Neural cell (in vitro differentiated cells): ENCODE data around the gene SRGAP3. TPM values are rescaled to one million over a fixed set of nuclear protein-coding genes. Genes with fewer than 3 reads are reported as not detected.

Experiments
- H2AFZ ChIP-seq: fragments of 200-600, 300-800 bp; sonication (generic), shearing (Covaris generic); 2 replicates; pipeline ENCODE4 v1.6.0; 2014; ENCODE audit warnings: low read depth, mild to moderate bottlenecking, antibody characterized with exemption, low read length, moderate library complexity
- H3F3A ChIP-seq: fragments of 200-600 bp; shearing (Covaris generic); 2 replicates; pipeline ENCODE4 v1.6.1; 2016; ENCODE audit warnings: mild to moderate bottlenecking, moderate library complexity, mixed read lengths, antibody characterized with exemption, low read length; ENCODE audit not compliant: insufficient read depth, poor library complexity, severe bottlenecking
- H3K27ac ChIP-seq: fragments of 200-600, 300-800 bp; sonication (generic), shearing (Covaris generic); 2 replicates; pipeline ENCODE4 v1.5.1; 2014; ENCODE audit warnings: mild to moderate bottlenecking, low read length, moderate library complexity
- H3K27me3 ChIP-seq: fragments of 300-800, 200-600 bp; sonication (generic), shearing (Covaris generic); 2 replicates; pipeline ENCODE4 v1.6.0; 2014; ENCODE audit warnings: mild to moderate bottlenecking, low read depth, low read length, moderate library complexity; ENCODE audit not compliant: insufficient read depth
- H3K36me3 ChIP-seq: fragments of 300-800, 200-600 bp; sonication (generic), shearing (Covaris generic); 2 replicates; pipeline ENCODE4 v1.5.1; 2014; ENCODE audit warnings: mild to moderate bottlenecking, antibody characterized with exemption, low read length, moderate library complexity; ENCODE audit not compliant: insufficient read depth
- H3K4me2 ChIP-seq: fragments of 300-800, 200-600 bp; sonication (generic), shearing (Covaris generic); 2 replicates; pipeline ENCODE4 v1.6.0; 2014; ENCODE audit warnings: mild to moderate bottlenecking, low read length
- H3K4me3 ChIP-seq: fragments of 300-800, 200-600 bp; sonication (generic), shearing (Covaris generic); 2 replicates; pipeline ENCODE4 v1.5.1; 2014; ENCODE audit warnings: mild to moderate bottlenecking, low read length, moderate library complexity
- H3K79me2 ChIP-seq: fragments of 200-600 bp; shearing (Covaris generic); replicated peaks from 2 replicates; pipeline ENCODE4 v1.6.0; 2014; ENCODE audit warnings: mild to moderate bottlenecking, low read length, moderate library complexity; ENCODE audit not compliant: insufficient read depth
- H3K9ac ChIP-seq: fragments of 300-800, 200-600 bp; sonication (generic), shearing (Covaris generic); 2 replicates; pipeline ENCODE4 v1.6.1; 2016; ENCODE audit warnings: mild to moderate bottlenecking, low read length, mixed read lengths
- H3K9me2 ChIP-seq: fragments of 200-600 bp; shearing (Covaris generic); 2 replicates; pipeline ENCODE4 v1.6.1; 2016; ENCODE audit warnings: mild to moderate bottlenecking, low read length, mixed read lengths; ENCODE audit not compliant: insufficient read depth
- H3K9me3 ChIP-seq: fragments of 200-600, 300-800 bp; sonication (generic), shearing (Covaris generic); 2 replicates; pipeline ENCODE4 v1.6.1; 2016; ENCODE audit warnings: mild to moderate bottlenecking, mixed run types, low read length, moderate library complexity, mixed read lengths
- H4K20me1 ChIP-seq: fragments of 200-600 bp; shearing (Covaris generic); 2 replicates; pipeline ENCODE4 v1.6.1; 2016; ENCODE audit warnings: mild to moderate bottlenecking, mixed run types; ENCODE audit not compliant: insufficient read depth
- CTCF ChIP-seq: fragments of 450-650 bp; IDR thresholded peaks from 2 replicates; pipeline ENCODE4 v1.5.1; 2014; ENCODE audit warnings: antibody characterized with exemption, mild to moderate bottlenecking, moderate library complexity; ENCODE audit not compliant: poor library complexity, severe bottlenecking
- EP300 ChIP-seq: fragments of 450-650 bp; conservative IDR thresholded peaks from 2 replicates; pipeline ENCODE4 v1.6.1; 2014; ENCODE audit warnings: antibody characterized with exemption, mild to moderate bottlenecking, moderate library complexity; ENCODE audit not compliant: poor library complexity, severe bottlenecking
- EZH2 ChIP-seq: fragments of 200-600, 300-800 bp; shearing (Covaris generic), sonication (generic); IDR thresholded peaks from 2 replicates; pipeline ENCODE4 v1.6.1; 2014; ENCODE audit warnings: antibody characterized with exemption, low read length, borderline replicate concordance, mild to moderate bottlenecking; ENCODE audit not compliant: insufficient read depth, poor library complexity, severe bottlenecking
- MXI1 ChIP-seq: fragments of 450-650 bp; conservative IDR thresholded peaks from 2 replicates; pipeline ENCODE4 v1.6.1; 2014; ENCODE audit warnings: antibody characterized with exemption, mild to moderate bottlenecking; ENCODE audit not compliant: poor library complexity, severe bottlenecking
- POLR2AphosphoS5 ChIP-seq: IDR thresholded peaks from 2 replicates; pipeline ENCODE4 v1.6.1; 2012
- RAD21 ChIP-seq: fragments of 450-650 bp; conservative IDR thresholded peaks from 2 replicates; pipeline ENCODE4 v1.6.1; 2014; ENCODE audit warnings: antibody characterized with exemption, mild to moderate bottlenecking, moderate library complexity
- REST ChIP-seq: IDR thresholded peaks from 2 replicates; pipeline ENCODE4 v1.6.1; 2012; ENCODE audit warnings: borderline replicate concordance
- SMC3 ChIP-seq: fragments of 450-650 bp; conservative IDR thresholded peaks from 2 replicates; pipeline ENCODE4 v1.6.1; 2014; ENCODE audit warnings: antibody characterized with exemption, mild to moderate bottlenecking, moderate library complexity; ENCODE audit not compliant: poor library complexity
- TAF1 ChIP-seq: IDR thresholded peaks from 2 replicates; pipeline ENCODE4 v1.6.1; 2012; ENCODE audit warnings: low read depth
- polyA minus RNA-seq: library from RNA; depleted of rRNA, polyadenylated mRNA; stranded (reverse); fragments of >200 nt; gene quantifications from 2 replicates; pipeline ENCODE4 v1.2.3, GENCODE V29; 2014
- polyA plus RNA-seq: library from polyadenylated mRNA; depleted of rRNA; stranded (reverse); fragments of >200 nt; gene quantifications from 2 replicates; pipeline ENCODE4 v1.2.3, GENCODE V29; 2014

Gene SRGAP3
- polyA plus RNA-seq (31.5 and 45.6 TPM in 2 replicates), polyA minus RNA-seq (154 and 207 TPM in 2 replicates)

- no peaks in the 10 kb centered on the region for H3K27me3 ChIP-seq
- H3K27ac ChIP-seq = peak within 1 kb of the TSS; percentile 82
- peak within 1 kb of the TSS; percentile 12 for H2AFZ ChIP-seq
- peak within 1 kb of the TSS; percentile 80 for H3K9ac ChIP-seq
- H3K36me3 ChIP-seq = no peaks in the 10 kb centered on the region
- peaks cover 3% of the 10 kb centered on the region for H3F3A ChIP-seq
- H3K4me2 ChIP-seq = peak within 1 kb of the TSS; percentile 91
- no peaks in the 10 kb centered on the region for H4K20me1 ChIP-seq
- TF ChIP-seq RAD21 = peak; percentile 68
- no peak for TF ChIP-seq EZH2
- peak; percentile 83 for TF ChIP-seq REST
- peak; percentile 90 for TF ChIP-seq MXI1
- peak; percentile 70 for TF ChIP-seq CTCF
- peak; percentile 37 for TF ChIP-seq EP300
- TF ChIP-seq TAF1 = peak; percentile 91
- peak; percentile 69 for TF ChIP-seq SMC3
- peak; percentile 95 for TF ChIP-seq POLR2AphosphoS5
- peak within 1 kb of the TSS; percentile 69 for H3K4me3 ChIP-seq
- H3K9me3 ChIP-seq = no peaks in the 10 kb centered on the region
- no peaks in the 10 kb centered on the region for H3K9me2 ChIP-seq
- H3K79me2 ChIP-seq = peaks cover 49% of the 10 kb centered on the region
These were observed at the start of gene SRGAP3 for GRCh38 chr3:9249273-9250192. TSS of gene SRGAP3 (minus strand) at chr3:9249646. CDS start at chr3:9248951, 695 bp downstream.

- H3K9ac ChIP-seq = no peak overlapping the region
- H3K79me2 ChIP-seq = no peaks in the 10 kb centered on the region
- no peaks in the 10 kb centered on the region for H4K20me1 ChIP-seq
- H3K4me3 ChIP-seq = no peak overlapping the region
- H3K9me3 ChIP-seq = no peaks in the 10 kb centered on the region
- no peak overlapping the region for H3K27ac ChIP-seq
- H3K27me3 ChIP-seq = no peaks in the 10 kb centered on the region
- no peaks in the 10 kb centered on the region for H3K36me3 ChIP-seq
- H2AFZ ChIP-seq = no peak overlapping the region
- TF ChIP-seq CTCF (no peak), REST (no peak), POLR2AphosphoS5 (no peak), MXI1 (no peak), RAD21 (no peak), TAF1 (no peak), SMC3 (no peak), EP300 (no peak), EZH2 (no peak)
- no peak overlapping the region for H3K4me2 ChIP-seq
- no peaks in the 10 kb centered on the region for H3F3A ChIP-seq
- no peaks in the 10 kb centered on the region for H3K9me2 ChIP-seq
These were observed 48.8 kb upstream of the SRGAP3 start for GRCh38 chr3:9298236-9298635.
